Suprapubic skin (tissue), 4 donors: ENCODE results near the gene AGT. TPM values are rescaled to one million over a fixed set of nuclear protein-coding genes. Genes with fewer than 3 reads are reported as not detected.

Experiments used
- DNase-seq, 2 donors: peaks; one replicate each; pipeline ENCODE4 v3.0.0-alpha.2; 2019; ENCODE audit warnings: low spot score in 2 of 2
- H3K27ac ChIP-seq: fragments of 200-600 bp; sonication (generic); one replicate; pipeline ENCODE4 v1.5.1; 2019
- H3K27me3 ChIP-seq: fragments of 200-600 bp; sonication (generic); one replicate; pipeline ENCODE4 v1.5.1; 2019
- H3K36me3 ChIP-seq: fragments of 200-600 bp; sonication (generic); one replicate; pipeline ENCODE4 v1.5.1; 2019
- H3K4me1 ChIP-seq: fragments of 200-600 bp; sonication (generic); one replicate; pipeline ENCODE4 v1.5.1; 2019
- H3K4me3 ChIP-seq: fragments of 200-600 bp; sonication (generic); one replicate; pipeline ENCODE4 v1.5.1; 2019; ENCODE audit warnings: mild to moderate bottlenecking
- H3K9me3 ChIP-seq: fragments of 200-600 bp; sonication (generic); one replicate; pipeline ENCODE4 v1.5.1; 2019
- EP300 ChIP-seq: sonication (generic); formaldehyde crosslinking; IDR thresholded peaks from one replicate; pipeline ENCODE4 v1.6.1; 2017; ENCODE audit warnings: antibody characterized with exemption
- POLR2A ChIP-seq, 2 donors: fragments of 450-650 bp; IDR thresholded peaks; one replicate each; pipeline ENCODE4 v1.6.1; 2017; ENCODE audit warnings: antibody characterized with exemption in 2 of 2, mild to moderate bottlenecking in 2 of 2, moderate library complexity in 2 of 2
- POLR2AphosphoS5 ChIP-seq, 3 donors: sonication (generic); formaldehyde crosslinking; IDR thresholded peaks; one replicate each; pipeline ENCODE4 v1.6.1; 2017; ENCODE audit warnings: antibody characterized with exemption in 3 of 3
- WGBS: methylation state at CpG from one replicate; pipeline ENCODE4 v1.1.5; 2018; 5-methylcytosine and 5-hydroxymethylcytosine counted together
- total RNA-seq, 4 donors: library from RNA; depleted of rRNA; stranded (reverse); fragments of >200 nt; gene quantifications; one replicate each; pipeline ENCODE4 v1.1.0, GENCODE V29; 2016
- TF ChIP-seq, protein P1 (sequence below), 2 donors: fragments of 200-600 bp in 1 of 2; fragments of 450-650 bp in 1 of 2; sonication (generic) in 1 of 2; IDR thresholded peaks; one replicate each; pipeline ENCODE4 v1.5.1; 2016 to 2019; ENCODE audit warnings: antibody characterized with exemption in 2 of 2, mild to moderate bottlenecking in 1 of 2, moderate library complexity in 1 of 2

AGT gene
- total RNA-seq, 4 donors from 2014 or later = 1.6 to 5.0 TPM; not detected in 2

DNA sequence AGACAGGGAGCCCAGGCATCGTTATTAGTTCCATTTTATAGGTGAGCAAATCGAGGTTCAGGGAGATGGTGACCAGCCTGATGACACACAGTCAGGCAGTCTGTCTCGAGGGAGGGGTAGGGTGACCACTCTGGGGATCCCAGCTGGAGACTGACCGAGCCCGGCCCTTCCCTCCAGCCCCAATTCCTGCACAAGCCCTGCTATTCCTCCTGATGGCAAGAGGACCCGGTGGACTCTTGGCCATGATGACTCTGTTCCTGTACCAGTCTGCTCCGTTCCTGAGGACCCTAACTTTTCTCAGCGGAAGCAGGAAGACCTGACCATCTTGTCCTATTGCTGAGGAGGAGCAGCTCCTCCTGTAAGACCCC, 391 bp downstream of the AGT start:
- Histone ChIP-seq H3K4me1 (peaks cover 7% of the 10 kb centered on the region), H3K27me3 (no peaks in the 10 kb centered on the region), H3K36me3 (no peaks in the 10 kb centered on the region), H3K27ac (no peak overlapping the region), H3K9me3 (no peaks in the 10 kb centered on the region), H3K4me3 (peak overlapping the region; percentile 6)
- TF ChIP-seq, protein P1, sequence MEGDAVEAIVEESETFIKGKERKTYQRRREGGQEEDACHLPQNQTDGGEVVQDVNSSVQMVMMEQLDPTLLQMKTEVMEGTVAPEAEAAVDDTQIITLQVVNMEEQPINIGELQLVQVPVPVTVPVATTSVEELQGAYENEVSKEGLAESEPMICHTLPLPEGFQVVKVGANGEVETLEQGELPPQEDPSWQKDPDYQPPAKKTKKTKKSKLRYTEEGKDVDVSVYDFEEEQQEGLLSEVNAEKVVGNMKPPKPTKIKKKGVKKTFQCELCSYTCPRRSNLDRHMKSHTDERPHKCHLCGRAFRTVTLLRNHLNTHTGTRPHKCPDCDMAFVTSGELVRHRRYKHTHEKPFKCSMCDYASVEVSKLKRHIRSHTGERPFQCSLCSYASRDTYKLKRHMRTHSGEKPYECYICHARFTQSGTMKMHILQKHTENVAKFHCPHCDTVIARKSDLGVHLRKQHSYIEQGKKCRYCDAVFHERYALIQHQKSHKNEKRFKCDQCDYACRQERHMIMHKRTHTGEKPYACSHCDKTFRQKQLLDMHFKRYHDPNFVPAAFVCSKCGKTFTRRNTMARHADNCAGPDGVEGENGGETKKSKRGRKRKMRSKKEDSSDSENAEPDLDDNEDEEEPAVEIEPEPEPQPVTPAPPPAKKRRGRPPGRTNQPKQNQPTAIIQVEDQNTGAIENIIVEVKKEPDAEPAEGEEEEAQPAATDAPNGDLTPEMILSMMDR (IDR thresholded peaks at IDR 0.05) = no peak
- TF ChIP-seq POLR2A (IDR thresholded peaks at IDR 0.05) (no peak), EP300 (no peak), POLR2AphosphoS5 (IDR thresholded peaks at IDR 0.05) (no peak)
- no peak for DNase-seq
- WGBS = 83% methylated on average over 8 of the region's 8 CpGs

DNA sequence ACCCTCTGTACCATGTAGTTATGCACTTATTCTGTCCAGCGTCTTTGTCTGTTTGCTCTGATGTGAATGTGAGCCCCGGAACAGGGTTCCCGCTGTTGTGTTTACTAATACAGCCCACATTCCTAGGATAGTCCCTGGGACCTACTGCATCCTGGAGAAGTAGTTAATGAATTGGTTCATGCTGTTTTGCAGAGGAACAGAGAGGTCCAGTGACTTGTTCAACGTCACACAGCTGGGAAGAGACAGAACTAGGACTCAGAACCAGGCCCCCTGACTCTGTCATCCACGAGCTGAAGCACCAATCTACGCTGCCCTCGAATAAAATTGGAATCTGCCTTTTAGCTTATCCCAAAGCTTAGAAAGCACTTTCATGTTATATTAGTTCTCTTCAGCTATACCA, 784 bp downstream of the AGT start:
- no peak for TF ChIP-seq POLR2A (IDR thresholded peaks at IDR 0.05)
- WGBS = 80% methylated on average over 7 of the region's 7 CpGs
- H3K4me1 ChIP-seq = peaks cover 9% of the 10 kb centered on the region
- no peaks in the 10 kb centered on the region for H3K9me3 ChIP-seq
- no peak overlapping the region for H3K27ac ChIP-seq
- DNase-seq = no peak
- H3K36me3 ChIP-seq = no peaks in the 10 kb centered on the region
- H3K4me3 ChIP-seq = no peak overlapping the region
- no peaks in the 10 kb centered on the region for H3K27me3 ChIP-seq

DNA sequence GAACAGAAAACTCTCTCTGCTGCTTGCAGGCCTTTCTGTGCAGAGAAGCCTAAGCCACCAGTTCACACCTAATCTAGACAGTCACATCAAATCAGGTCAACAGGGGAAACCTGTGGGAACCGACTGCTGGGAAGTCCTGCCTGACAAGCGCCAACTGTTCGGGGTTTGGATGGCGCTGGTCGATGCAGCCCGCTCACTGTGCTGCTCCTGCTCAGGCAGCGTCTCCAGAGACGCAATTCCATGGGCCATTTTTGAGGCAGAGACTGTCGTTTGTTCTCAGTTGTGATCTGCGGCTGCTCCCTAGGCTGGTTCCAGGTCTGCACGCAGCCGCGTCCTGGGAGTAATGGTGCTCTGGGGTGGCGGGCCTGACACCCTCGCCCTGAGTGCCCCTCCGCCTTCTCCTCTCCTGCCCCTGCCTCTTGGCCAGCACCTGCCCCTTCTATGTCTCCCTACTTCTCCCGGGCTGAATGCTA, 1.4 kb downstream of the AGT start:
- TF ChIP-seq POLR2AphosphoS5 (IDR thresholded peaks at IDR 0.05) (no peak), POLR2A (IDR thresholded peaks at IDR 0.05) (no peak), EP300 (no peak)
- TF ChIP-seq, protein P1 (IDR thresholded peaks at IDR 0.05) = no peak
- H3K27ac ChIP-seq = no peak overlapping the region
- peaks cover 10% of the 10 kb centered on the region for H3K4me1 ChIP-seq
- 92% methylated on average over 17 of the region's 17 CpGs for WGBS
- DNase-seq = no peak
- no peak overlapping the region for H3K4me3 ChIP-seq
- H3K27me3 ChIP-seq = no peaks in the 10 kb centered on the region
- no peaks in the 10 kb centered on the region for H3K36me3 ChIP-seq
- H3K9me3 ChIP-seq = no peaks in the 10 kb centered on the region

DNA sequence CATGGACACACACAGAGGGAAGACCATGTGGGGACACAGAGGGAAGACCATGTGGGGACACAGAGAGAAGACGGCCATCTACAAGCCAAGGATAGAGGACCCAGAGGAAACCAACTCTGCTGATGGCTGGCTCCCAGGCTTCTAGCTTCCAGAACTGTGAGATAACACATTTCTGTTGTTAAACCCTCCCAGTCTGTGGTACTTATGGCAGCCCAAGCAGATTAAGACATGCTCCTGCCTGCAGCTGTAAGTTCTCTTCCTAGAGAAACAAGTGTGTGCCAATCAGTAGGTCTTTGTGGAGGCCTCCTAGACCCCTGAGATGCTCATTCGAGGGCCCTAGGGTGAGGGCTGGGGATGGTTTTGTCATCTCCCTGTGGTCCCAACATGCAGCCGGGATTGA, 2.7 kb downstream of the AGT start:
- DNase-seq = no peak
- WGBS = 71% methylated on average over 3 of the region's 3 CpGs
- H3K27me3 ChIP-seq = no peaks in the 10 kb centered on the region
- TF ChIP-seq, protein P1 (IDR thresholded peaks at IDR 0.05) = no peak
- TF ChIP-seq POLR2A (IDR thresholded peaks at IDR 0.05) (no peak), POLR2AphosphoS5 (IDR thresholded peaks at IDR 0.05) (no peak), EP300 (no peak)
- H3K36me3 ChIP-seq = no peaks in the 10 kb centered on the region
- H3K9me3 ChIP-seq = no peaks in the 10 kb centered on the region
- H3K4me3 ChIP-seq = no peak overlapping the region
- no peak overlapping the region for H3K27ac ChIP-seq
- H3K4me1 ChIP-seq = peaks cover 10% of the 10 kb centered on the region

DNA sequence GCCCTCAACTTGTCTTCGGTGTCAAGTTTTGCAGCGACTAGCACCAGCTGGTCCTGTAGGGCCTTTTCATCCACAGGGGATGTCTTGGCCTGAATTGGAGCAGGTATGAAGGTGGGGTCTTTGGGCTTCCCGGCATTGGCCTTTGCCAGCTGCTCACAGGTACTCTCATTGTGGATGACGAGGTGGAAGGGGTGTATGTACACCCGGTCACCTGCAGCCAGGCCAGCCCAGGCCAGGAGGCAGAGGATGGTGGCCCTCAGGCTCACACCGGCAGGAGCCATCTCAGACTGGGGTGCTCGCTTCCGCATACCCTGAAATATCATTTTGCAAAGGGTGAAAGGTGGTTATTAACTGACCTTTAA, 3.4 kb downstream of the AGT start:
- WGBS = 95% methylated on average over 5 of the region's 8 CpGs
- H3K27me3 ChIP-seq = no peaks in the 10 kb centered on the region

More for the DNA sequence above, 3.4 kb downstream of the AGT start:
- Histone ChIP-seq H3K36me3 (no peaks in the 10 kb centered on the region), H3K27ac (no peak overlapping the region), H3K4me1 (peaks cover 10% of the 10 kb centered on the region), H3K4me3 (no peak overlapping the region), H3K9me3 (no peaks in the 10 kb centered on the region)
- TF ChIP-seq EP300 = no peak
- no peak for TF ChIP-seq POLR2A (IDR thresholded peaks at IDR 0.05)
- TF ChIP-seq, protein P1 (IDR thresholded peaks at IDR 0.05) = no peak
- no peak for TF ChIP-seq POLR2AphosphoS5 (IDR thresholded peaks at IDR 0.05)
- no peak for DNase-seq
